GM12864 (cell line): ENCODE results near the gene PDIA5.

Experiments used
- DNase-seq: peaks from one replicate; pipeline ENCODE4 v3.0.0-alpha.2; 2011; ENCODE audit warnings: low read depth
- H3K4me3 ChIP-seq: 2 replicates; pipeline ENCODE4 v1.5.1; 2011; ENCODE audit warnings: mild to moderate bottlenecking, low read depth, low read length, control low read depth
- CTCF ChIP-seq: IDR thresholded peaks from 2 replicates; pipeline ENCODE4 v1.5.1; 2011; ENCODE audit warnings: low read depth, mild to moderate bottlenecking, moderate library complexity, low read length, control low read depth, inconsistent platforms; ENCODE audit errors: missing control alignments

PDIA5 gene

GRCh38 chr3:123061856-123062255, 5.0 kb upstream of the PDIA5 start:
- TF ChIP-seq CTCF = no peak
- no peak for DNase-seq
- no peak overlapping the region for H3K4me3 ChIP-seq

- H3K4me3 ChIP-seq = no peak overlapping the region
- no peak for TF ChIP-seq CTCF
- DNase-seq = no peak
Observed at GRCh38 chr3:123063034-123063433, 3.8 kb upstream of the PDIA5 start.

- no peak overlapping the region for H3K4me3 ChIP-seq
- TF ChIP-seq CTCF = no peak
- DNase-seq = no peak
Observed at GRCh38 chr3:123064506-123064905, 2.3 kb upstream of the PDIA5 start.

DNA sequence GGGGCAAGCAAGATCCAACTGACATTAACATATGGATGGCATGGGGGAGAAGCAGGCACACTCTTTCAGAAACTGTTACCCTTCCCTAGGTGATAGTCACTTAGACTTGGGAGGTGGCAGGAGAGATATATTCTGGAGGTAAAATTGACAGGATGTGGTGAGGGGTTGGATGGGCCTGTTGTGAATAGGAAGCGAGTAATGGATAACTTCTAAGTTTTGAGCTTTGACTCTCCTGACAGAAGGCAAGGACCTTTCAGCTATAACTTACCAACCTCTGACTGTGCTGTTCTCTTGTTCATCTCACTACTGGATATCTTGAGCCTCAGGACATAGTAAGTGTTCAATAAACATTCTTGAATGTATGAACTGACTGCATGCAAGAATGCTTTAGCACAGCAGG, 1.9 kb upstream of the PDIA5 start:
- TF ChIP-seq CTCF = no peak
- H3K4me3 ChIP-seq = no peak overlapping the region
- DNase-seq = no peak

DNA sequence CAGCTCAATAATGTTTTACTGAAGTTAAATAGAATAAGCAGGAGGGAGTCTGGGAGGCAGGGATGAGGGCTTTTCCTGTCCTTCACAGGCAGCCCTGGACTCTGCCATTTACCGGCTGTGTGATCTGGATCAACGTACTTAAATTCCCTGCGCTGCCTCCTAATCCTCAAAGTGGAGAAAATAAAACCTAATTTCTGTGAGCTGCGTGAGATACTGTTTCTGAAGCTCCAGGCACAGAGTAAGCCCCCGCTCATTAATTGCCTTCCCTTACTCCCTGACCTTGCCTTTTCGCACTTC, 278 bp upstream of the PDIA5 start:
- no peak for DNase-seq
- no peak for TF ChIP-seq CTCF
- H3K4me3 ChIP-seq = peak overlapping the region; percentile 96

DNA sequence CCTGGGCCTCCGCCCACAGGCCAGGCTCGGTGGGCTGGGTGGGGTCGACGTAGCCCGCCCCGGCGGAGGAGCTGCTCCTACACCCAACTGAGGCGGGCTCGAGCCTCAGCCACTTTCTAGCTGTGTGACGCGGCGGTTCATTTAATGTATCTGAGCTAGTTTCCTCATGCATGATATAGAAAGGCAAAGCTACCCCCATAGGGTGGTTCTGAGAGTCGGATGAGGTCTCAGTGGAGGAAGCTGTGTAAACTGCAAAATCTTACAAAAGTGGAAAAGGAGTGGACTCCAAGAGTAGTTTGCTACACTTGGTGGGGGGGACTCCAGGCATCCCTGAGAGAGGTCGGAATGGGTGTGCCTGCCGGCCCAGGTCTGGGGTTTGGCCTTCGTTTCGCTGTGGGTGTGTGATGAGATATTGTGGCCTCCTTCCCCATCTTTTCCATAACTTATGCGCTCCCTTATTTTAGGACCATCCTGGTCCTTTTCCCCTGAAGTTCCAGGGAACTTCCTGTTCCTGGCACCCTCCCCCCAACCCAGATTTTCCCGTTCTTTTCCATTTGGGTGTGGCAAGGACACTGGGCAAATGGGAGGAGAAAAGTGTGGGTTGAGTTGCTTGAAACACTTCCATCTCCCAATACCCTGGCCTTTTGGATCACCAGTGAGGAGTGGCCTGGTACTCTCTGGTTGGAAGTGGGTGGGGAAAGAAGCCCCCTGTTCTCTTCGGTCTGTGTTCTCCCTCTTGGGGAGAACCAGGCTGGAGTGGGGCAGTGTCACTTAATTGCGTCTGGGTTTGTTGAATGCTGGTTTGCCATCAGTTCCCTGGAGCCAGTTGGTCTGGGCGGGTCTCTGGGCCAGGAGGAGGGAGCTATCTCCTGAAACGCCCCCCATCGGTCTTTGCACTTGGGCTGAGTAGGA, 1.1 kb downstream of the PDIA5 start:
- TF ChIP-seq CTCF = no peak
- no peak for DNase-seq
- H3K4me3 ChIP-seq = peak overlapping the region; percentile 96
